ENCODE results near the gene EIF2S3. TPM values are rescaled to one million over a fixed set of nuclear protein-coding genes. Genes with fewer than 3 reads are reported as not detected.

The EIF2S3 gene
- total and polyA plus RNA-seq, 10 of the 15 experiments (the other 5 are each of a cell fraction or from before 2014, with no cell fraction given) = 115 to 385 (median 201) TPM

GRCh38 chrX:24100713-24101112 is 46.0 kb downstream of the EIF2S3 start:
- no peak for ATAC-seq
- BruUV-seq (replicated peaks) = no TSS peak
- intact Hi-C loops (cut with micrococcal nuclease; ENCODE audit: unreplicated experiment) (no loop called here), in situ Hi-C loops (cut with MboI) (no loop called here)
- Histone ChIP-seq H3K9me3 (replicated peaks; ENCODE audit: control insufficient read depth, insufficient read depth, low read length) (no peaks in the 10 kb centered on the region), H3K4me1 (ENCODE audit: control insufficient read depth, insufficient read depth, low read length) (no peaks in the 10 kb centered on the region), H2AFZ (ENCODE audit: control insufficient read depth, low read depth, low read length) (no peak overlapping the region), H3K79me2 (ENCODE audit: control insufficient read depth, insufficient read depth, low read length) (no peaks in the 10 kb centered on the region), H3K27ac (ENCODE audit: control insufficient read depth, insufficient read depth) (no peak overlapping the region), H3K4me2 (ENCODE audit: control insufficient read depth, insufficient read depth) (no peak overlapping the region), H4K20me1 (ENCODE audit: control insufficient read depth, insufficient read depth) (no peaks in the 10 kb centered on the region), H3K9ac (ENCODE audit: control insufficient read depth, insufficient read depth, low read length) (no peak overlapping the region), H3K36me3 (ENCODE audit: control insufficient read depth in 2 of 2, insufficient read depth in 2 of 2, low read length in 1 of 2) (no peaks in the 10 kb centered on the region), H3K4me3 (no peak overlapping the region), H3K27me3 (replicated peaks in 1 of 2; ENCODE audit: control insufficient read depth in 2 of 2, insufficient read depth in 2 of 2, low read length in 1 of 2) (no peaks in the 10 kb centered on the region)
- POLR2A ChIA-PET = no interaction called here
- DNase-seq (ENCODE audit: low read depth, low spot score) = no peak
- WGBS (ENCODE audit: insufficient coverage, insufficient replicate concordance, low lambda C conversion rate, missing lambda C conversion rate) = 70% methylated on average over 2 of the region's 2 CpGs
- SMC1A ChIA-PET (ENCODE audit: uncharacterized antibody, unreplicated experiment) = no interaction called here
- CTCF ChIA-PET = no interaction called here
- no peak for FAIRE-seq
- RAD21 ChIA-PET (ENCODE audit: unreplicated experiment) = no interaction called here
- TF ChIP-seq JUNB (IDR thresholded peaks at IDR 0.05) (no peak), CHD4 (IDR thresholded peaks at IDR 0.05) (no peak), HDGF (IDR thresholded peaks at IDR 0.05) (no peak)

GRCh38 chrX:24110069-24110468 is 55.3 kb downstream of the EIF2S3 start:
- POLR2A ChIA-PET = no interaction called here
- no peaks in the 10 kb centered on the region for H3K36me3 ChIP-seq (ENCODE audit: control insufficient read depth in 2 of 2, insufficient read depth in 2 of 2, low read length in 1 of 2)
- in situ Hi-C loops (cut with MboI) (no loop called here), intact Hi-C loops (cut with micrococcal nuclease; ENCODE audit: unreplicated experiment) (no loop called here)
- RAD21 ChIA-PET (ENCODE audit: unreplicated experiment) = no interaction called here
- FAIRE-seq (no peak), ATAC-seq (no peak), DNase-seq (ENCODE audit: low read depth, low spot score) (no peak)
- H3K79me2 ChIP-seq (ENCODE audit: control insufficient read depth, insufficient read depth, low read length) = no peaks in the 10 kb centered on the region
- no peak overlapping the region for H3K27ac ChIP-seq (ENCODE audit: control insufficient read depth, insufficient read depth)
- no peak overlapping the region for H3K4me3 ChIP-seq
- no peaks in the 10 kb centered on the region for H4K20me1 ChIP-seq (ENCODE audit: control insufficient read depth, insufficient read depth)
- BruUV-seq (replicated peaks) = no TSS peak
- SMC1A ChIA-PET (ENCODE audit: uncharacterized antibody, unreplicated experiment) = no interaction called here
- no peak overlapping the region for H3K4me2 ChIP-seq (ENCODE audit: control insufficient read depth, insufficient read depth)
- H3K9me3 ChIP-seq (replicated peaks; ENCODE audit: control insufficient read depth, insufficient read depth, low read length) = no peaks in the 10 kb centered on the region
- no peaks in the 10 kb centered on the region for H3K4me1 ChIP-seq (ENCODE audit: control insufficient read depth, insufficient read depth, low read length)
- CTCF ChIA-PET = no interaction called here
- no peak overlapping the region for H2AFZ ChIP-seq (ENCODE audit: control insufficient read depth, low read depth, low read length)
- WGBS (ENCODE audit: insufficient coverage, insufficient replicate concordance, low lambda C conversion rate, missing lambda C conversion rate) = 70% methylated on average over 2 of the region's 2 CpGs
- no peaks in the 10 kb centered on the region for H3K27me3 ChIP-seq (replicated peaks in 1 of 2; ENCODE audit: control insufficient read depth in 2 of 2, insufficient read depth in 2 of 2, low read length in 1 of 2)
- no peak overlapping the region for H3K9ac ChIP-seq (ENCODE audit: control insufficient read depth, insufficient read depth, low read length)
- TF ChIP-seq SREBF1 (IDR thresholded peaks at IDR 0.05; ENCODE audit: low read length) = no peak
- TF ChIP-seq NR2F1 (conservative IDR thresholded peaks at IDR 0.05) = no peak
- TF ChIP-seq NRF1 (conservative IDR thresholded peaks at IDR 0.05; ENCODE audit: low read depth, low read length) = no peak
- TF ChIP-seq FOXK2 (IDR thresholded peaks at IDR 0.05) = no peak
- no peak for TF ChIP-seq TAF1 (IDR thresholded peaks at IDR 0.05; ENCODE audit: borderline replicate concordance, low read depth, low read length)
- no peak for TF ChIP-seq SUPT20H (IDR thresholded peaks at IDR 0.05; ENCODE audit: borderline replicate concordance, control insufficient read depth, low read depth, low read length)
- no peak for TF ChIP-seq TCF12 (IDR thresholded peaks at IDR 0.05; ENCODE audit: low read depth, low read length)
- TF ChIP-seq BCL11A (IDR thresholded peaks at IDR 0.05; ENCODE audit: low read depth, low read length) = no peak
- no peak for TF ChIP-seq LARP7 (IDR thresholded peaks at IDR 0.05)
- TF ChIP-seq ZBTB40 (IDR thresholded peaks at IDR 0.05; ENCODE audit: borderline replicate concordance) = no peak
- no peak for TF ChIP-seq TARDBP (IDR thresholded peaks at IDR 0.05; ENCODE audit: borderline replicate concordance)
- no peak for TF ChIP-seq E2F4 (IDR thresholded peaks at IDR 0.05; ENCODE audit: low read depth, low read length)
- no peak for TF ChIP-seq RFX5 (IDR thresholded peaks at IDR 0.05; ENCODE audit: low read depth, low read length)
